ENCODE results near the gene CD99L2.

Gene CD99L2

GRCh38 chrX:150771116-150771515, 127.4 kb downstream of the CD99L2 start:
- in situ Hi-C loops (cut with HindIII; ENCODE audit: low pct_ligation_motif_present, low sequenced_read_pairs): loop anchor here (10.0 kb wide), 1 partner anchor 314 kb away; no protein-coding TSS in a partner anchor
- no peak for TF ChIP-seq CTCF (IDR thresholded peaks at IDR 0.05; ENCODE audit: low read depth, low read length, missing control alignments)
- Histone ChIP-seq H3K36me3 (replicated peaks) (no peaks in the 10 kb centered on the region), H3K4me3 (ENCODE audit: low read depth, low read length) (no peak overlapping the region), H3K27me3 (replicated peaks) (no peaks in the 10 kb centered on the region), H3K27ac (no peak overlapping the region)
- no peak for DNase-seq

GRCh38 chrX:150770623-150771022, 127.8 kb downstream of the CD99L2 start:
- H3K4me3 ChIP-seq (ENCODE audit: low read depth, low read length): no peak overlapping the region
- H3K27ac ChIP-seq: no peak overlapping the region
- no peak for TF ChIP-seq CTCF (IDR thresholded peaks at IDR 0.05; ENCODE audit: low read depth, low read length, missing control alignments)
- H3K27me3 ChIP-seq (replicated peaks): no peaks in the 10 kb centered on the region
- no peak for DNase-seq
- in situ Hi-C loops (cut with HindIII; ENCODE audit: low pct_ligation_motif_present, low sequenced_read_pairs): loop anchor here (10.0 kb wide), 1 partner anchor 314 kb away; no protein-coding TSS in a partner anchor
- H3K36me3 ChIP-seq (replicated peaks): no peaks in the 10 kb centered on the region

- in situ Hi-C loops (cut with HindIII; ENCODE audit: low pct_ligation_motif_present, low sequenced_read_pairs): no loop called here
- Histone ChIP-seq H3K27ac (no peak overlapping the region), H3K4me3 (ENCODE audit: low read depth, low read length) (no peak overlapping the region), H3K27me3 (replicated peaks) (no peaks in the 10 kb centered on the region), H3K36me3 (replicated peaks) (no peaks in the 10 kb centered on the region)
- no peak for TF ChIP-seq CTCF (IDR thresholded peaks at IDR 0.05; ENCODE audit: low read depth, low read length, missing control alignments)
- no peak for DNase-seq
These were observed 129.1 kb downstream of the CD99L2 start for GRCh38 chrX:150769408-150769807.

GRCh38 chrX:150768580-150769190, 129.8 kb downstream of the CD99L2 start:
- DNase-seq: no peak
- no peaks in the 10 kb centered on the region for H3K36me3 ChIP-seq (replicated peaks)
- no peaks in the 10 kb centered on the region for H3K27me3 ChIP-seq (replicated peaks)
- in situ Hi-C loops (cut with HindIII; ENCODE audit: low pct_ligation_motif_present, low sequenced_read_pairs): no loop called here
- no peak for TF ChIP-seq CTCF (IDR thresholded peaks at IDR 0.05; ENCODE audit: low read depth, low read length, missing control alignments)
- no peak overlapping the region for H3K4me3 ChIP-seq (ENCODE audit: low read depth, low read length)
- no peak overlapping the region for H3K27ac ChIP-seq

- no peak for DNase-seq
- Histone ChIP-seq H3K4me3 (ENCODE audit: low read depth, low read length) (no peak overlapping the region), H3K36me3 (replicated peaks) (no peaks in the 10 kb centered on the region), H3K27me3 (replicated peaks) (no peaks in the 10 kb centered on the region), H3K27ac (peak overlapping the region; percentile 13)
- in situ Hi-C loops (cut with HindIII; ENCODE audit: low pct_ligation_motif_present, low sequenced_read_pairs): no loop called here
- TF ChIP-seq CTCF (IDR thresholded peaks at IDR 0.05; ENCODE audit: low read depth, low read length, missing control alignments): no peak
These were observed 130.4 kb downstream of the CD99L2 start for GRCh38 chrX:150768132-150768485.
